H1 (cell line): Measurements from ENCODE around the gene FAM149B1. TPM values are rescaled to one million over a fixed set of nuclear protein-coding genes. Genes with fewer than 3 reads are reported as not detected.

ENCODE experiments used
- CHD1 ChIP-seq: IDR thresholded peaks from 2 replicates; pipeline ENCODE4 v1.6.1; 2012; ENCODE audit warnings: low read depth, low read length, improper control_type of control experiment
- CTCF ChIP-seq, 3 experiments: IDR thresholded peaks; 1 replicate in 2 of 3; 2 replicates in 1 of 3; pipeline versions ENCODE4 v1.5.1 to v1.6.1; 2011; ENCODE audit warnings: low read length in 3 of 3, mild to moderate bottlenecking in 3 of 3, inconsistent platforms in 2 of 3, low read depth in 1 of 3, moderate library complexity in 1 of 3; ENCODE audit not compliant: insufficient read depth in 1 of 3; ENCODE audit errors: control extremely low read depth in 1 of 3
- EZH2 ChIP-seq: fragments of 200-600 bp; sonication (generic); IDR thresholded peaks from 2 replicates; pipeline ENCODE4 v1.7.1; 2012; ENCODE audit warnings: low read depth, mild to moderate bottlenecking, moderate library complexity, low read length, inconsistent platforms; ENCODE audit not compliant: severe bottlenecking
- KDM1A ChIP-seq: fragments of 200-600, 300-600 bp; sonication (generic); IDR thresholded peaks from 2 replicates; pipeline ENCODE4 v1.7.1; 2016; ENCODE audit warnings: mild to moderate bottlenecking, low read length, borderline replicate concordance
- polyA plus RNA-seq, 7 experiments: library from polyadenylated mRNA; depleted of rRNA in 3 of 7; stranded (reverse) in 5 of 7; unstranded in 2 of 7; fragments of >200 nt in 5 of 7; fragments of 200-250 nt in 2 of 7; gene quantifications; 1 replicate in 5 of 7; 2 replicates in 1 of 7; 4 replicates in 1 of 7; pipeline versions ENCODE4 v1.2.1 to v1.2.3, GENCODE V29; 2011 to 2013; ENCODE audit warnings: missing spikeins in 2 of 7, mixed read lengths in 2 of 7
- total RNA-seq: library from RNA; stranded (reverse); fragmentation: NEBNext Ultra II Directional; extraction: Animal tissue kit (Norgen Biotek cat#: 25700); gene quantifications from 2 replicates; pipeline ENCODE4 v1.2.1, GENCODE V29; 2021

Gene FAM149B1
- total and polyA plus RNA-seq, 2 of the 8 experiments (the other 6 are each of a cell fraction or from before 2014, with no cell fraction given), result 16.8 to 21.9 TPM

DNA sequence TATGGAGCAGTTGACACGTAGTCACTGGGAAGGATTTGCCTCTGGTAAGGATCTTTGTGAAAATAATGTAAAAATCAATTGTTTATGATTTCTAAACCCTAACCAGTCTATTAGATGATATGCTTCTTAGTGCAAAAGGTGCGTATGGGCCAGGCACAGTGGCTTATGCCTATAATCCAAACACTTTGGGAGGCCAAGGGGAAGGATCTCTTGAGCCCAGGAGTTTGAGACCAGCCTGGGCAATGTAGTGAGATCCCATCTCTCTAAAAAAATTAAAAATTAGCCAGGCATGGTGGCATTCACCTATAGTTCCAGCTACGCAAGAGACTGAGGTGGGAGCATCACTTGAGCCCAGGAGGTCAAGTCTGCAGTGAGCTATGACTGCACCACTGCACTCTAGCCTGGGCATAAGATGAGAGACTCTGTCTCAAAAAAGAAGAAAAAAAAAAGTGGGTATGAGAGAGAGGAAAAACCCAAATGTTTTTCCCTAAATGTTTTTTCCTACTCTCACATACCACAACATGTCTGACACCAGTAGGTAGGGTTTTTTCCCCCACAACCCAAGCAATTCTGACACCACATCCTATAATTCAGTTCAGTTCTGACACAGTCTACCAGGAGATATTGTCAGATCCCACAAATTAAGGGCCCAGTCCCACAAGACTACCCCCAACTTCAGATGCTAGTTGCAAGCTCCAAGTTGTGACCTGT is 42.6 kb downstream of the FAM149B1 start (continued):
- TF ChIP-seq KDM1A (no peak), CTCF (IDR thresholded peaks at IDR 0.05; ENCODE audit: control extremely low read depth in 1 of 3, insufficient read depth in 1 of 3, low read depth in 1 of 3, low read length in 3 of 3) (no peak), EZH2 (no peak), CHD1 (no peak)
